ENCODE results near the gene OPN1LW.
"Not testable (repeated sequence)": the region's sequence is repeated elsewhere in the genome, so short reads cannot be mapped to it uniquely, and the experiment has no call there.

Gene OPN1LW

GRCh38 chrX:154144010-154144409 is at the start of gene OPN1LW:
TSS of gene OPN1LW (plus strand) at chrX:154144243. CDS start at chrX:154144284, 41 bp downstream.
- not testable (repeated sequence) for DNase-seq

GRCh38 chrX:154094833-154095232 is 49.2 kb upstream of the OPN1LW start:
- no peak for DNase-seq

GRCh38 chrX:154096140-154097002 is 47.7 kb upstream of the OPN1LW start:
- DNase-seq = no peak

- peak; percentile 85 for DNase-seq
Measured at GRCh38 chrX:154097003-154097588, 46.9 kb upstream of the OPN1LW start.

- DNase-seq = peak; percentile 95
Measured at GRCh38 chrX:154097589-154098541, 46.2 kb upstream of the OPN1LW start, which contains the start of gene MECP2. TSS of gene MECP2 (minus strand) at chrX:154097717.

GRCh38 chrX:154098551-154098950 is 45.5 kb upstream of the OPN1LW start:
- no peak for DNase-seq

- DNase-seq = no peak
Measured at GRCh38 chrX:154113729-154114128, 30.3 kb upstream of the OPN1LW start.

- DNase-seq = no peak
Measured at GRCh38 chrX:154114652-154115051, 29.4 kb upstream of the OPN1LW start.

- no peak for DNase-seq
Measured at GRCh38 chrX:154115071-154115470, 29.0 kb upstream of the OPN1LW start.

- DNase-seq = no peak
Measured at GRCh38 chrX:154115750-154116149, 28.3 kb upstream of the OPN1LW start.

GRCh38 chrX:154116426-154117211 is 27.4 kb upstream of the OPN1LW start:
- no peak for DNase-seq

GRCh38 chrX:154117566-154117965 is 26.5 kb upstream of the OPN1LW start:
- no peak for DNase-seq

GRCh38 chrX:154120567-154120966 is 23.5 kb upstream of the OPN1LW start:
- DNase-seq = no peak

- no peak for DNase-seq
Measured at GRCh38 chrX:154121207-154121606, 22.8 kb upstream of the OPN1LW start.

- no peak for DNase-seq
Measured at GRCh38 chrX:154121961-154122360, 22.1 kb upstream of the OPN1LW start.

GRCh38 chrX:154123241-154124219 is 20.5 kb upstream of the OPN1LW start:
- peak; percentile 40 for DNase-seq

- no peak for DNase-seq
Measured at GRCh38 chrX:154125391-154126040, 18.5 kb upstream of the OPN1LW start.

GRCh38 chrX:154126101-154126500 is 17.9 kb upstream of the OPN1LW start:
- DNase-seq = no peak

GRCh38 chrX:154131955-154132354 is 12.1 kb upstream of the OPN1LW start:
- DNase-seq = no peak

- DNase-seq = no peak
Measured at GRCh38 chrX:154132366-154132765, 11.7 kb upstream of the OPN1LW start.
